KOPT-K1 (cell line): ENCODE results near the gene B4GALT1.

Source experiments
- H3K27ac ChIP-seq: fragments of 200-600 bp; sonication (generic); 2 replicates; pipeline ENCODE4 v1.5.1; 2016; ENCODE audit warnings: antibody characterized with exemption, mild to moderate bottlenecking, low read depth, low read length; ENCODE audit not compliant: poor library complexity, severe bottlenecking
- H3K36me3 ChIP-seq: fragments of 200-600 bp; sonication (generic); 2 replicates; pipeline ENCODE4 v1.5.1; 2017; ENCODE audit warnings: antibody characterized with exemption, mild to moderate bottlenecking, low read length, moderate library complexity; ENCODE audit not compliant: insufficient read depth
- H3K9me3 ChIP-seq: fragments of 200-600 bp; sonication (generic); 2 replicates; pipeline ENCODE4 v1.5.1; 2017; ENCODE audit warnings: antibody characterized with exemption, low read length, mild to moderate bottlenecking; ENCODE audit not compliant: insufficient read depth, poor library complexity, severe bottlenecking

The B4GALT1 gene

DNA sequence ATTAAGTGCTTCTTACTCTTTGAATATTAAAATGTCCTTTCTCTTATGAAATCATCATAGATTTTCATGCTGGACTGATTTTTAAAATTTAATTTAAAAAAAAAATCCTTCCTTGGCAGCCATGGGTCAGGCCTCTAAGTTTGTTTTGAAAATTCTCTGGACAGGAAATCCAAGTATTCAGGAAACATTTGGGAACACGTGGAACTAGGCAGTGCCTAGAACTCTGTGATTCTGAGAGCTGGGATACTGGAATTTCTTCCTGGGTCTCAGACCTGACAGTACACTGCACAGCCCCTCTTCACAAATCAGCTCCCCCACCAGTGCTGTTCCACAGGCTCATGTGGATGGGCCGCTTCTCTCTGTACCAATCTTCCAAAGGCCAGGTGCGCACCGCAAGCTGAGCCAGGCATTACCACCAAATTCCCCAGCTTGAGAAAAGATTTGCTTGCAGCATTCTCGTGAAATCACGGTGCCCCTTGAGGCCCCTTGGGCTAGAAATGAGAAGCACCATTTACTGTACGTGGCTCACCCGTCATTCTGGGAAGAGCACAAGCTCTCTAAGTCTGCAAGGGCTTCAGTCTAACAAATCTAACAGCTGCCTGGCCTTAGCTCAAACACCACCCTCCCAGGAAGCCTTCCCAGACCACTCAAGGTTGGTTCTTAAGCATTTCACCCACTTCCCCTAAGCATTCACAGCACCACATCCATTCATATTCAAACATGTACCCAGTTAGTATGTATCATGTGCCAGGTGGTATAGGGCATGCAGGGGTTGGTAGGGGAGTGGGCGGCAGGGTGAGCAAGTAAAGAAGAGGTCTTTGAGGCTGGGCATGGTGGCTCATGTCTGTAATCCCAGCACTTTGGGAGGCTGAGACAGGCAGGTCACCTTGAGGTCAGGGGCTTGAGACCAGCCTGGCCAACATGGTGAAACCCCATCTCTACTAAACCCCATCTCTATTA is 26.5 kb downstream of the B4GALT1 start:
- H3K36me3 ChIP-seq = no peaks in the 10 kb centered on the region

GRCh38 chr9:33139421-33140228 is 27.5 kb downstream of the B4GALT1 start:
- H3K9me3 ChIP-seq = no peaks in the 10 kb centered on the region
- no peak overlapping the region for H3K27ac ChIP-seq
- no peaks in the 10 kb centered on the region for H3K36me3 ChIP-seq

More for the DNA sequence above, 26.5 kb downstream of the B4GALT1 start:
- no peak overlapping the region for H3K27ac ChIP-seq
- H3K9me3 ChIP-seq = no peaks in the 10 kb centered on the region

- 0 out of 2 replicates have a peak, but pooled peaks cover 2% of the 10 kb centered on the region for H3K36me3 ChIP-seq
- H3K27ac ChIP-seq = no peak overlapping the region
- no peaks in the 10 kb centered on the region for H3K9me3 ChIP-seq
These were observed 28.4 kb downstream of the B4GALT1 start for GRCh38 chr9:33138768-33139167.

GRCh38 chr9:33137781-33138264 is 29.3 kb downstream of the B4GALT1 start:
- no peaks in the 10 kb centered on the region for H3K9me3 ChIP-seq
- H3K27ac ChIP-seq = no peak overlapping the region
- H3K36me3 ChIP-seq = peaks cover 9% of the 10 kb centered on the region; the same call in 1 of the 2 replicates

DNA sequence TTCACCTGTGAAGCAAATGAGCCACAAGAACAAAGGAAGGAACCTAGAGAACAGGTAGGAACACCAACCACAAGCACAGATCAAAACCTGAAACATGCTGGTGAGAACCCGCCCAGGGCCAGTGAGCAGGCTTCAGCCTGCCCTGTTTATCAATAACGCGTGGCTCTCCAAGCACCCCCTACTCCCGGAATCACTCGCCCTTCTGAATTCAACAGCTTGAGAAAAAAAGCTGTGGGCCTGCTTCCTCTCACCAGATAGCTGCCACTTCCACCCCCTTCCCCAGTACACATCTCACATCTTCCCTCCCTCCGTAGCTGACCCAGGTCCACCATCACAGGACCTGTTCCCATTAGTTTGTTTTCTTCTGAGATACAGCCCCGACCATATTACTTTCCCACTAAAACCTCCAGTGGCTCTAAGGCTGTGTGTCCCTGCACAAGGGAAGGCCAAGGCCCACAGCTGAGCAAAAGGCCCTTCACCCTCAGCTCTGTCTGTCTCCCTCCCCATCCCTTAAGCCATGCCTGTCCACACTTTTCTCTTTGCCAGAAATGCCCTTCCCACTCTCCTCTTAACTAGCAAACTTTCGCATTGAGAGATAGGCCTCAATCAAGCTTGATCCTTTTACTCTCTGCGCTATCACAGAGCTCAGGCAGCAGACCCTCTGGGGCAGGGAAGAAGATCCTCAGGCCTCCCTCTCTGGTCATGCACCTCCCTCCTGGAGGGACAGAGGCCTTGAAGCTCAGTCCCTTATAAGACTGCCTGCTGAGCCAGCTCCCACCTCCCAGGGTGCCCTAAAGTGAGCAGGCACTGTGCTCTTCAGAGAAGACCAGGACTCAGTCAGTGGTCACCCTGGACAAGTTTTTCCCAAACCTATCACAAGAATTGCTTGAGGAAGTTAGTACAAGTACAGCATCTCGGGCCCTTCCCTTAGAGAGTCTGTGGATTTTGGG is 30.1 kb downstream of the B4GALT1 start:
- Histone ChIP-seq H3K36me3 (peaks cover 9% of the 10 kb centered on the region; the same call in 1 of the 2 replicates), H3K9me3 (no peaks in the 10 kb centered on the region), H3K27ac (no peak overlapping the region)

DNA sequence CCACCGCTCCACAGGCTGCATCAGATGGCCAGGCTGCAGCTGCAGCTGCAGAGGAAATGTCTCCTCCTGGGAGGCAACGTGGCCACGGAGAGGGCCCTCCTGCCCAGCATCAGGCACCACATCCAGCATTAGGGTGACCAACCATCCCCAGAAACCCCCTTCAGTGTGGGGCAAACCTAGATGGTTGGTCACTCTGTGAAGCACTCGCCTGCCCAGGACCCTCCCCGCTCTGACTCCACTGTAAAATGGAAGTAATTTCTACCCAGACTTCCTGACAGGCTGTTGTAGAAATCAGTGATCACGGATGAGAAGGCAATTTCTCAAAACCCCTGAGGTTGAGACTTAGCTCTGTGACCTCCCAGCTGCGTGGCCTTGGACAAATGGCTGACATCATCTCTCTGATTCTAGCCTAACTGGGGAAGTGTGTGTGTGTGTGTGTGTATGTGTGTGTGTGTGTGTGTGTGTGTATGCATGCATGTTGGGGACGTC is 31.6 kb downstream of the B4GALT1 start:
- Histone ChIP-seq H3K27ac (no peak overlapping the region), H3K36me3 (peaks cover 18% of the 10 kb centered on the region; the same call in 1 of the 2 replicates), H3K9me3 (no peaks in the 10 kb centered on the region)

GRCh38 chr9:33135031-33135461 is 32.1 kb downstream of the B4GALT1 start:
- Histone ChIP-seq H3K36me3 (peaks cover 18% of the 10 kb centered on the region; the same call in 1 of the 2 replicates), H3K9me3 (no peaks in the 10 kb centered on the region), H3K27ac (no peak overlapping the region)

- Histone ChIP-seq H3K36me3 (peaks cover 18% of the 10 kb centered on the region; the same call in 1 of the 2 replicates), H3K9me3 (no peaks in the 10 kb centered on the region), H3K27ac (no peak overlapping the region)
These were observed 34.0 kb downstream of the B4GALT1 start for GRCh38 chr9:33133186-33133585.

- no peaks in the 10 kb centered on the region for H3K9me3 ChIP-seq
These were observed 35.1 kb downstream of the B4GALT1 start for GRCh38 chr9:33131790-33132772.

GRCh38 chr9:33130961-33131789 is 36.0 kb downstream of the B4GALT1 start:
- H3K36me3 ChIP-seq = peaks cover 18% of the 10 kb centered on the region; the same call in 1 of the 2 replicates
- H3K9me3 ChIP-seq = no peaks in the 10 kb centered on the region
- H3K27ac ChIP-seq = no peak overlapping the region

More at GRCh38 chr9:33131790-33132772, 35.1 kb downstream of the B4GALT1 start:
- Histone ChIP-seq H3K36me3 (peaks cover 18% of the 10 kb centered on the region; the same call in 1 of the 2 replicates), H3K27ac (no peak overlapping the region)

DNA sequence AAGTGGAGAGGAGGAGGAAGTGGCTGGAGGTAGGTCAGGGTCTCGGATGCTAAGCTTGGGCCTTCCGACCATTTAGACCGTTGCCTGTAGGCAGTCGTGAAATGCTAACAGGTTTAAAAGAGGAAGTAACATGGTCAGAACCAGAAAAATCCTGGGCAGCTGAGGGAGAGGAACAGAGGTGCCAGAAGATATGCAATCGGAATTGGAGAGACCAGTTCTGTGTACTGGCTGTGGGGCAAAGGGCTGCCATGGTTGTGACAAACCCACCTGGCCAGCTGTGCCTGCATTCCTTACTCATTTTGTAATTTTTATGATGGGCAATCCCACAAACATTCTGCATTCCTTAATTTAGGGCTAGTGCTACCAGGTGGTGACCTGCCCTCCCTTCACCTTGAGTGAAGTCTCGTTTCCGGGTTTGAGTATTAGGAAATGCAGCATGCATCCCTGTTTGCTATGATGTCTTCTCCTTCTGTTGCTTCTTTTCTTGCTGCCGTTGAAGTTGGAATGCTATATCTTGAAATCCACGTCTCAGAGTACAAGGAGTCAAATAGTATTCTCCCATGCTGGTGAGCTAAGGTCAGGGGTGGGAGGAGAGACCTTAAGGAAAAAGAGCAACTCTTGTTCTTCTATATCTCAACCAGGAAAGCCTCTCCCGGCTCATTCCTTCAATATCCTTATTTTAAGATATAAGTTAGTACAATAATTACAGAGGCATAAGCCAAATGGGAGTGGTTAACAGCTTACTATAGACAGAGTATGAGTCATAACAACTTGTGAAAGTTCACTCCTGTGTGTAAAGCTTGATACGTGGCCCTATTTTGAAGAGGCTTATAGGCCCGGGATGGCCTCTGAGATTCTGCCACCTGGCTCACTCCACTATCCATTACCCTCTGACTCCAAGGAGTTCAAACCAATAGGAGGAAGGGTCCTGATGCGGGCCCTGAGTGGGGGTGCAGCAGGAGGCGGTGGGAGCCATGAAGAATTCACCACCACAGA is 37.0 kb downstream of the B4GALT1 start:
- no peaks in the 10 kb centered on the region for H3K9me3 ChIP-seq
- no peak overlapping the region for H3K27ac ChIP-seq
- peaks cover 18% of the 10 kb centered on the region; the same call in 1 of the 2 replicates for H3K36me3 ChIP-seq
